Cerebellar nuclear complex (tissue), 1 donor: Measurements from ENCODE around the gene RNF150.

Experiments
- DNase-seq, 2 experiments: peaks; one replicate each; lab custom pipeline; 2025; lab: John Stamatoyannopoulos, UW

The RNF150 gene

DNA sequence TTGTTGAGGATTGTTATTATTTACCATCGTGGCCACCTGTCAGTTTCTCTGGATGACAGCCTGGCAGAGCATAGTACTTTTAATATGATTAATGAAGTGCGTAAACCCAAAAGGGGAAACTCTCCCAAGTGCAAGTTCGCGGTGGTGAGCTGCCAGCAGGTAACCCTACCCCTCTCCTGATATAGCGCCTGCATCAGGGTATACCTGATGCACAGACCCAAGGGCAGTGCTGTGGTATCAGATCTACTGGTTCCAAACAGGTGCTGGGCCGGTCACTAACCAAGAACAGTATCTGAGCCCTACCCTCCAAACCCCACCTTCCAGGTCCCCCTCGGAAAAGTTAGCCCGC lies 1.6 kb downstream of the RNF150 start:
- no peak for DNase-seq

DNA sequence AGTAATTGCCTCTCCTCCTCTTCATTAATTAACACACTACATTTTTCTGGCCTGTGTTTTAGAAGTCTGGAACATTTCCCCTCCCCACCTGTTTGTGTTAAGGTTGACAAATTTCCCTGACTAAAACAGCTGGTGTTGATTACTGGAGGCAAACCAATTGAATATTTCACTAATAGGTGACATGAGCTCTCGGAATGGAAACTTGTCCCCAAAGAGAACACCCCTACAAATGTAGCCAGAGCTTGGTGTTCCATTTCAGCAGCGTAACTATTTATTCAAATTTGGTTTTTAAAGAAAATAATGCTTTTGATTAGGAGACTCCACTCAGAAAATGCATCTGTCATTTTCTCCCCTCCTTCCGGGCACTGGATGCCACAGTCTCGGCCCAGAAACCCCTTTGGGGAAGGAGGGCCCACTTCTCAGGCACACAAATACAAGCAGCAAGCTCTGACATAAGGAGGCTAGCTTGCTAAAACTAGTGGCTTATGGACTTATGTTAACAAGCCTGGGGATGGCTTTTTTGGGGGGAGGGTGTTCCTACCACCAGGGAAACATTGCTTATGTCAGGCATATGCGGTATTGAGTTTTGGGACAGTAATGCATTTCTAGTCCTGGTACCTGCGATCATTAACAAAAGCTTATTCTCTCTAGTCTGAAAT lies 2.2 kb downstream of the RNF150 start:
- DNase-seq: no peak

DNA sequence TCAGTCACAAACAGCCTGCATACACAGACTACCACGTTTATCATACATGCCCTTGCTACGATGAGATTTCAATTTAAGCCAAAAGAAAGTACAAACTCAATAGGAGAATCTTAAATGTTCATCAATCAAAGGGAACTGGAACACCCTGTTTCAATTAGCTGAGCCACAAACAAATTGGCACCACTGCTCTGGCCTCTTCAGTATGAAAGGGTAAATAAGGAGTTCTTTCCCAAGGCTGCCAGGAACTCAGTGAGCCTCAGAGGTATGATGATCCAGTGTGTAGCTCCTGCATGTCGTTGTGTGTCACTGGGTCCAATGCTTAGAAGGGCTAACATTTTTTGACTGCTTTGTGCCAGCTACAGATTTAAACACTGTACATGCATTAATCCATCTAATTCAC lies 5.4 kb downstream of the RNF150 start:
- DNase-seq: no peak

- no peak for DNase-seq
These were observed 6.5 kb downstream of the RNF150 start for GRCh38 chr4:141126769-141127168.

GRCh38 chr4:141124224-141124623 lies 9.0 kb downstream of the RNF150 start:
- no peak for DNase-seq

DNA sequence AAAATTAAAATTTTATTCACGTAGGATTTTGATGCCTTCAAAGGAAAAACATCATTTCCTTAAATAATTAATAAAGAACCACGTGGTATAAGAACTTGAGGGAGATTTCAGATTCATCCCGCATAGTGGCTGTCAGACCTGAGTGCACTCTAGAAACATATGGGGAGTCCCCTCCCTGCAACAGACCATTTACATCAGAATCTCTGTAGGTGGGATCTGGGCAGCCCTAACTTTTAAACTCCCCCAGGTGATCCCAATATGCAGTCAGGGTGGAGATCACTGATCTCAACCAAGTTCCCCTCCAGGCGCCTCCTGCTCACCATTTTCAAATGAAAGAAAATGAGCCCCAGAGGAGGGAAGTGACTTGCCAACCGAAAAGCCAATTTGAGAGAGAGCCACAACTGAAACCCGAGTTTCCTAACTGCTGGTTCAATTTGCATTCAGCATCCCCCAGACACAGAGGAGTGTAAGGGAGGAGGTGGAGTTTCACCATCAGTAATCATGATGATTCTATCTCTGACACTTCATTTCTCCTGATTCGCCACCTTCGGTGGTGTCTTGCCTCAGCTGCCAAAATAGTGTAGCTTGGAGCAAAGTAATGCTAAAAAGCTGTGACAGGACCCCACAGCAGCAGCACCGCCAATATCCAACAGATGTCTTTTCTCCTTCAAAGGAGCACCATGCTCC lies 11.4 kb downstream of the RNF150 start:
- DNase-seq: no peak

GRCh38 chr4:141121101-141121500 lies 12.2 kb downstream of the RNF150 start:
- no peak for DNase-seq

- no peak for DNase-seq
These were observed 13.2 kb downstream of the RNF150 start for GRCh38 chr4:141120036-141120593.

GRCh38 chr4:141119071-141119470 lies 14.2 kb downstream of the RNF150 start:
- DNase-seq: no peak

DNA sequence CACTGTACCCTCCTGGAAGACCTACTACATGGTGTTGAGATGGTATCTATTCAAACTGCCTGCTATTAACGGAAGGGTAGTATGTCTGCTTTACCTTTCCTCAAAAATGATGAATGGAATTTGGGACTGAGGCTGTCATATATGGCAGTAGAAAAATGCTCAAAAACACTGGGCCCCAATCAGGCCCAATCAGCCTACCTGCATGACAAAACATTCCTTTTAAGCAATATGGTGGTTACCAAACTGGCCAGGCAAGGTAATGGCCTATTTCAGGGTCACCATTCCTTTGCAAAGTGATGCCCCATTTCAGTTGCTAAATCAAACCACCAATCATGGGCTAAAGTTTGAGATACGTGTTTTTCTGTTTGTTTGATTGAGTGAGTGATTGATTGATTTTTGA lies 14.9 kb downstream of the RNF150 start:
- no peak for DNase-seq

DNA sequence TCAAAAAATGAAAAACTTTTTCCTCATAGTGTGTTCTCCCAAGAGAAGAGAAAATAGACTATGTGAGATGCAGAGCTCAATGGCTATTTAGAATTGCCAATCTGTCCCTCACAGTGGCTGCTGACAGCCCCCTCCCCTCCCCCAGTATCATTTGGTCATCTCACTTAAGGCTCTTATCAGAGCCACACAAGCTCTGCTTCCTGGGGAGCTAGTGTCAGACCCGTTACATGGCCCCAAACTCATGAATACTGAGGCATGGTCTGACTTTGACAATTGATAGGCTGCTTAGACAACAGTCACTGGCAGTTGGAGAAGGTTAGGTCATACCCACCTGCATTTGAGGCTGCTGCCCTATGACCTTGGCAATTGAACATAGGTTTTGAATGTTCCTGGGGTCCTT lies 15.3 kb downstream of the RNF150 start:
- DNase-seq: no peak

GRCh38 chr4:141109983-141110382 lies 23.3 kb downstream of the RNF150 start:
- no peak for DNase-seq

- no peak for DNase-seq
These were observed 25.3 kb downstream of the RNF150 start for GRCh38 chr4:141107927-141108326.

- no peak for DNase-seq
These were observed 30.9 kb downstream of the RNF150 start for GRCh38 chr4:141102367-141102766.

DNA sequence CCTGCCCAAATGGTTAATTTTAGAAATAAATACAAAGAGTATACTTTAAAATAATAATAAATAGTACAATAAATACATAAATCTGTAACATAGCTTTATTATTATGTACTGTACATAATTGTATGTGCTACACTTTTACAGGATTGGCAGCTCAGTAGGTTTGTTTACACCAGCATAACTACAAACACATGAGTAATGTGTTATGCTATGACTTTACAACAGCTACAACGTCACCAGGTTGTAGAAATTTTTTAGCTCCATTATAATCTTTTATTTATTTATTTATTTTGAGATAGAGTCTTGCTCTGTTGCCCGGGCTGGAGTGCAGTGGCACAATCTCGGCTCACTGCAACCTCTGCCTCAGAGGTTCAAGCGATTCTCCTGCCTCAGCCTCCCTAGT lies 31.8 kb downstream of the RNF150 start:
- no peak for DNase-seq

- DNase-seq: no peak
These were observed 33.9 kb downstream of the RNF150 start for GRCh38 chr4:141099326-141099725.

- no peak for DNase-seq
These were observed 35.1 kb downstream of the RNF150 start for GRCh38 chr4:141098163-141098562.

DNA sequence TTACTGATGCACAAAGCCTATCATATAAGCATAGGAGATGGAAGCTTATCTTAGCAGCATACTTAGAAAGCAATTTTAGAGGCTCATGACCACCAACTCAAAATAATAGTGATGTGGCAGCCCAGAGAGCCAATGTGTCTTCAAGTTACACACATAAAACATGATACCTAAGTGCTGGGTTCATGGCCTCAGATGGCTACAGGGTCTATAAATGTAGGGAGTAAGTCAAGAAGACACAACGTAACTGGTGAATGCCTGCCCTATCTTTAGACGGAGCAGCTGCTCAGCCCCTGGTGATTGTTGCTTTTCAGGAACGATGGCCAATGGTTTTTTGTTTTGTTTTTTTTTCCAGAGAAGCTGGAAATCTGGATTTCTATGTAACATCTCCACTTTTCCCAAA lies 42.8 kb downstream of the RNF150 start:
- no peak for DNase-seq

- peak in 1 of 2 experiments; percentile 7 for DNase-seq
These were observed 51.3 kb downstream of the RNF150 start for GRCh38 chr4:141081921-141082395.

GRCh38 chr4:141080668-141081067 lies 52.6 kb downstream of the RNF150 start:
- DNase-seq: no peak

- no peak for DNase-seq
These were observed 53.8 kb downstream of the RNF150 start for GRCh38 chr4:141079393-141079930.

DNA sequence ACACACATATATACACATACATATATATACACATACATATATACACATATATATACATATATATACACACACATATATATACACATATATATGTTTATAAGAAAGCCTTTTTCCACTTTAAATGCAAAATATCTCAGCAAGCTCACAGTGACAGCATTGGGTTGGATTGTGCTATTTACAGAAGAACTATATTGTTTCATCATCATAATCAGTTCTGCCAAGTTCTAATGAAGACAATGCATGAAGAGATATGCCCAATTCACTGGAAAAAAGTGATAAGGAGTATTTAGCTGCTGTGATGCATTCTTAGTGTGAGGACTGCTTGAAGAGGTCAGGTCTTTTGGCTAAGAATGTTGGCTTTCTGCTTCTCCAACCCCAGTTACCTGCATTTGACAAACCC lies 54.4 kb downstream of the RNF150 start:
- DNase-seq: no peak

DNA sequence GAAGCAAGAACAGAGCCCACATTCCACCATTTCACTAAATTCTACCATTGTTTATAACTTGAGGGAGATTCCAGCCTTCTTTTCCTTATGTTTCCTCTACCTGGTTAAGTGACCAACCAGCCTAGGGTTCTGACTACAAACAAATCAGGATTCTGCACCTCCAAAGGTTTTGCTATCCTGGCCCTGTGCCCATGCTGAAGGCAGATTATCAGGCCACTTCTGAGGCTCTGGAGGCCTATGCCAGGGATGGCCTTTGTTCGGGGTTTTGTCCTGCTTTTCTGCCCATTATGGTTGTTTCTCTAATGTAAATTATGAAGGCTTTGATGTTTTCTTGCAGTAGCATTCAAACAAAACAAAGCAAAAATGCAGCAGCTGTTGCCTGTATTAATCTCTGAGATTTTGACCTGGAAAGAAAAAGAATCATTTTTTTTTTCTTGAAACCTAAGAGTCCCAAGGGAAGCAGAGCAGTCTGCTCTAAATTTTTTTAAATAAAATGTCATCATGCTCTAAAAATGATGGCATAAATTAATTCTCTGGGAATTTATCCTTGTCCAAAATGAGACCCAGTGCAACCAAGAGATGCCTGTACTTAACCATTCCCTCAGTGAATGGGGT lies 55.6 kb downstream of the RNF150 start:
- peak in 1 of 2 experiments; percentile 3 for DNase-seq
